Nephron progenitor cell (in vitro differentiated cells): Measurements from ENCODE around the gene DKK3.

Experiments used
- DNase-seq: peaks from one replicate; pipeline ENCODE4 v3.0.0; 2021
- H3K27ac Mint-ChIP-seq: 2 replicates; pipeline ENCODE4 v1.8.0; 2021; ENCODE audit warnings: mild to moderate bottlenecking, moderate library complexity, mixed read lengths
- H3K27me3 Mint-ChIP-seq: 2 replicates; pipeline ENCODE4 v1.8.0; 2021; ENCODE audit warnings: mild to moderate bottlenecking, low read depth, mixed read lengths; ENCODE audit not compliant: poor library complexity
- H3K36me3 Mint-ChIP-seq: 2 replicates; pipeline ENCODE4 v1.8.0; 2021; ENCODE audit warnings: low read depth, mixed read lengths
- H3K4me1 Mint-ChIP-seq: 2 replicates; pipeline ENCODE4 v1.8.0; 2021; ENCODE audit warnings: mixed read lengths
- H3K4me3 Mint-ChIP-seq: 2 replicates; pipeline ENCODE4 v1.8.0; 2021; ENCODE audit warnings: mild to moderate bottlenecking, moderate library complexity, mixed read lengths
- H3K9me3 Mint-ChIP-seq: 2 replicates; pipeline ENCODE4 v1.8.0; 2021; ENCODE audit warnings: mild to moderate bottlenecking, moderate library complexity, mixed read lengths
- TF ChIP-seq, protein P1 (sequence below): fragments of 200-600 bp; sonication (generic); IDR thresholded peaks from 2 replicates; pipeline ENCODE4 v1.5.0; 2021; ENCODE audit warnings: antibody characterized with exemption

DKK3 gene

GRCh38 chr11:11958403-11959231, 49.8 kb downstream of the DKK3 start:
- TF ChIP-seq, protein P1, sequence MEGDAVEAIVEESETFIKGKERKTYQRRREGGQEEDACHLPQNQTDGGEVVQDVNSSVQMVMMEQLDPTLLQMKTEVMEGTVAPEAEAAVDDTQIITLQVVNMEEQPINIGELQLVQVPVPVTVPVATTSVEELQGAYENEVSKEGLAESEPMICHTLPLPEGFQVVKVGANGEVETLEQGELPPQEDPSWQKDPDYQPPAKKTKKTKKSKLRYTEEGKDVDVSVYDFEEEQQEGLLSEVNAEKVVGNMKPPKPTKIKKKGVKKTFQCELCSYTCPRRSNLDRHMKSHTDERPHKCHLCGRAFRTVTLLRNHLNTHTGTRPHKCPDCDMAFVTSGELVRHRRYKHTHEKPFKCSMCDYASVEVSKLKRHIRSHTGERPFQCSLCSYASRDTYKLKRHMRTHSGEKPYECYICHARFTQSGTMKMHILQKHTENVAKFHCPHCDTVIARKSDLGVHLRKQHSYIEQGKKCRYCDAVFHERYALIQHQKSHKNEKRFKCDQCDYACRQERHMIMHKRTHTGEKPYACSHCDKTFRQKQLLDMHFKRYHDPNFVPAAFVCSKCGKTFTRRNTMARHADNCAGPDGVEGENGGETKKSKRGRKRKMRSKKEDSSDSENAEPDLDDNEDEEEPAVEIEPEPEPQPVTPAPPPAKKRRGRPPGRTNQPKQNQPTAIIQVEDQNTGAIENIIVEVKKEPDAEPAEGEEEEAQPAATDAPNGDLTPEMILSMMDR = no peak
- Mint-ChIP-seq H3K9me3 (peaks cover 5% of the 10 kb centered on the region), H3K4me3 (no peak overlapping the region), H3K27me3 (no peaks in the 10 kb centered on the region), H3K27ac (peak overlapping the region; percentile 7), H3K4me1 (peaks cover 8% of the 10 kb centered on the region), H3K36me3 (peaks cover 36% of the 10 kb centered on the region)
- no peak for DNase-seq

GRCh38 chr11:11956006-11956405, 52.4 kb downstream of the DKK3 start:
- H3K27me3 Mint-ChIP-seq = no peaks in the 10 kb centered on the region
- no peak for DNase-seq
- no peaks in the 10 kb centered on the region for H3K9me3 Mint-ChIP-seq
- TF ChIP-seq, protein P1 = no peak
- H3K4me3 Mint-ChIP-seq = no peak overlapping the region
- no peak overlapping the region for H3K27ac Mint-ChIP-seq
- H3K4me1 Mint-ChIP-seq = peaks cover 8% of the 10 kb centered on the region
- peaks cover 54% of the 10 kb centered on the region for H3K36me3 Mint-ChIP-seq

DNA sequence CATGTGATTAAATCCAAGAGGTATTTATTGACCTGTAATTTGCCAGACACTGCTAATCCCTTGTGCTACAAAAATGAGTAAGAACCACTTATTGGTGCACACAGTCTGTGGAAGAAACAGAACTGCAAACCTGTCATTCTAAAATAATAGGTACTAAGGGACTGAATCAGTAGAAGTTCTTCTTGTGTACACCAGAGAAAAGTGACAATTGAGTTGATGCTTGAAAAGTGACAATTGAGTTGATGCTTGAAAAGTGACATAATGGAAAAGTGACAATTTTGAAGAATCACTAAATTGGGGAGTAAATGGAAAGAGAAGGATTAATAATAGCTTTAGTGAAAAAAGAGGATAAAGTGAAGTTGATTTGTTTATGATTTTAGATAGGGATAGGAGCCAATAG, 56.4 kb downstream of the DKK3 start:
- DNase-seq = no peak
- H3K4me3 Mint-ChIP-seq = no peak overlapping the region
- H3K9me3 Mint-ChIP-seq = no peaks in the 10 kb centered on the region
- TF ChIP-seq, protein P1 = no peak
- no peaks in the 10 kb centered on the region for H3K4me1 Mint-ChIP-seq
- H3K27ac Mint-ChIP-seq = peak overlapping the region; percentile 2
- no peaks in the 10 kb centered on the region for H3K27me3 Mint-ChIP-seq
- peaks cover 84% of the 10 kb centered on the region for H3K36me3 Mint-ChIP-seq

- Mint-ChIP-seq H3K4me1 (no peaks in the 10 kb centered on the region), H3K27me3 (no peaks in the 10 kb centered on the region), H3K36me3 (peaks cover 87% of the 10 kb centered on the region), H3K4me3 (no peak overlapping the region), H3K9me3 (no peaks in the 10 kb centered on the region), H3K27ac (no peak overlapping the region)
- DNase-seq = no peak
- TF ChIP-seq, protein P1 = no peak
Measured at GRCh38 chr11:11949482-11949881, 58.9 kb downstream of the DKK3 start.

- H3K9me3 Mint-ChIP-seq = no peaks in the 10 kb centered on the region
- TF ChIP-seq, protein P1 = no peak
- H3K27ac Mint-ChIP-seq = no peak overlapping the region
- H3K4me1 Mint-ChIP-seq = no peaks in the 10 kb centered on the region
- DNase-seq = no peak
- H3K4me3 Mint-ChIP-seq = no peak overlapping the region
- peaks cover 85% of the 10 kb centered on the region for H3K36me3 Mint-ChIP-seq
- H3K27me3 Mint-ChIP-seq = no peaks in the 10 kb centered on the region
Measured at GRCh38 chr11:11948242-11948947, 60.0 kb downstream of the DKK3 start.
